ENCODE measurements around the gene AP1M1.

GRCh38 chr19:16208064-16208759 is 10.5 kb downstream of the AP1M1 start:
- TF ChIP-seq CTCF (IDR thresholded peaks at IDR 0.05) (no peak), POLR2A (IDR thresholded peaks at IDR 0.05) (no peak)

Data from heart left ventricle (tissue), 13 donors.